GM12872 (cell line): Measurements from ENCODE around the gene PHETA1.

Source experiments
- CTCF ChIP-seq: IDR thresholded peaks from 3 replicates; pipeline ENCODE4 v1.5.1; 2011; ENCODE audit warnings: low read depth, mild to moderate bottlenecking, low read length, moderate library complexity; ENCODE audit not compliant: insufficient read depth

The PHETA1 gene

GRCh38 chr12:111412007-111412829, 43.3 kb upstream of the PHETA1 start:
- TF ChIP-seq CTCF = no peak

GRCh38 chr12:111411185-111411764, 42.4 kb upstream of the PHETA1 start:
- no peak for TF ChIP-seq CTCF

GRCh38 chr12:111410431-111411184, 41.7 kb upstream of the PHETA1 start:
- TF ChIP-seq CTCF = no peak

- TF ChIP-seq CTCF = 0 out of 3 replicates have a peak, but pooled peaks have one; percentile 4
Observed at GRCh38 chr12:111409780-111410430, 41.0 kb upstream of the PHETA1 start.

GRCh38 chr12:111409403-111409779, 40.5 kb upstream of the PHETA1 start:
- TF ChIP-seq CTCF = no peak; the same call in 2 of the 3 replicates

- TF ChIP-seq CTCF = 0 out of 3 replicates have a peak, but pooled peaks have one; percentile 11
Observed at GRCh38 chr12:111408686-111409402, 39.9 kb upstream of the PHETA1 start.
